Osteocyte (in vitro differentiated cells): Measurements from ENCODE around the gene GHDC. TPM values are rescaled to one million over a fixed set of nuclear protein-coding genes. Genes with fewer than 3 reads are reported as not detected.

ENCODE experiments used
- DNase-seq: peaks from one replicate; pipeline ENCODE4 v3.0.0; 2021; ENCODE audit warnings: mixed read lengths; ENCODE audit not compliant: unreplicated experiment; ENCODE audit errors: extremely low spot score
- H3K27ac Mint-ChIP-seq: one replicate; pipeline ENCODE4 v1.8.0; 2021; ENCODE audit warnings: mild to moderate bottlenecking, mixed read lengths; ENCODE audit not compliant: unreplicated experiment
- H3K27me3 Mint-ChIP-seq: one replicate; pipeline ENCODE4 v1.8.0; 2021; ENCODE audit warnings: mixed read lengths; ENCODE audit not compliant: unreplicated experiment
- H3K36me3 Mint-ChIP-seq: one replicate; pipeline ENCODE4 v1.8.0; 2021; ENCODE audit warnings: mixed read lengths; ENCODE audit not compliant: unreplicated experiment
- H3K4me1 Mint-ChIP-seq: one replicate; pipeline ENCODE4 v1.8.0; 2021; ENCODE audit warnings: mixed read lengths; ENCODE audit not compliant: unreplicated experiment
- H3K4me3 Mint-ChIP-seq: one replicate; pipeline ENCODE4 v1.8.0; 2021; ENCODE audit warnings: mild to moderate bottlenecking, moderate library complexity, mixed read lengths; ENCODE audit not compliant: unreplicated experiment
- H3K9me3 Mint-ChIP-seq: one replicate; pipeline ENCODE4 v1.8.0; 2021; ENCODE audit warnings: mixed read lengths; ENCODE audit not compliant: unreplicated experiment
- total RNA-seq: library from RNA; stranded (reverse); gene quantifications from 2 replicates; pipeline ENCODE4 v1.2.1, GENCODE V29; 2021
- TF ChIP-seq, protein P1 (sequence below): fragments of 200-600 bp; sonication (generic); IDR thresholded peaks from 2 replicates; pipeline ENCODE4 v1.5.0; 2021; ENCODE audit warnings: antibody characterized with exemption, mild to moderate bottlenecking, moderate library complexity

The GHDC gene
- total RNA-seq, 1 donor from 2014 or later, result 7.3 TPM

DNA sequence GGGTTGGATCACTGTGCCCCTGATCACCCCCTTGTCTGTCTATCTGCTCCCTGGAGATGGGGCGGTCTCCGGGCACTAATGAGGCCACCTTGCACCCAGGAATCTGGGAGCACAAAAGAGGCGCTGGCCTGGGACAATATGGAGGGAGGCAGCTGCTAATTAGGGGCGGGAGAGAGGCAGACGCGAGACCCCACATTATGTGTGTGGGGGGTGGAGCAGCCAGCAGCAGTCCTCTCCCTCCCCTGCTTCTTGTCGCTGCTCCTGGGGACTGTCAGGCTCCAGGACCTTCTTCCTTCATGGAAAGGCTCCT is 8.7 kb downstream of the GHDC start:
- TF ChIP-seq, protein P1, sequence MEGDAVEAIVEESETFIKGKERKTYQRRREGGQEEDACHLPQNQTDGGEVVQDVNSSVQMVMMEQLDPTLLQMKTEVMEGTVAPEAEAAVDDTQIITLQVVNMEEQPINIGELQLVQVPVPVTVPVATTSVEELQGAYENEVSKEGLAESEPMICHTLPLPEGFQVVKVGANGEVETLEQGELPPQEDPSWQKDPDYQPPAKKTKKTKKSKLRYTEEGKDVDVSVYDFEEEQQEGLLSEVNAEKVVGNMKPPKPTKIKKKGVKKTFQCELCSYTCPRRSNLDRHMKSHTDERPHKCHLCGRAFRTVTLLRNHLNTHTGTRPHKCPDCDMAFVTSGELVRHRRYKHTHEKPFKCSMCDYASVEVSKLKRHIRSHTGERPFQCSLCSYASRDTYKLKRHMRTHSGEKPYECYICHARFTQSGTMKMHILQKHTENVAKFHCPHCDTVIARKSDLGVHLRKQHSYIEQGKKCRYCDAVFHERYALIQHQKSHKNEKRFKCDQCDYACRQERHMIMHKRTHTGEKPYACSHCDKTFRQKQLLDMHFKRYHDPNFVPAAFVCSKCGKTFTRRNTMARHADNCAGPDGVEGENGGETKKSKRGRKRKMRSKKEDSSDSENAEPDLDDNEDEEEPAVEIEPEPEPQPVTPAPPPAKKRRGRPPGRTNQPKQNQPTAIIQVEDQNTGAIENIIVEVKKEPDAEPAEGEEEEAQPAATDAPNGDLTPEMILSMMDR, result no peak
- Mint-ChIP-seq H3K36me3 (no peaks in the 10 kb centered on the region), H3K27me3 (peaks cover 20% of the 10 kb centered on the region), H3K9me3 (no peaks in the 10 kb centered on the region), H3K27ac (no peak overlapping the region), H3K4me3 (no peak overlapping the region), H3K4me1 (peaks cover 17% of the 10 kb centered on the region)
- no peak for DNase-seq

DNA sequence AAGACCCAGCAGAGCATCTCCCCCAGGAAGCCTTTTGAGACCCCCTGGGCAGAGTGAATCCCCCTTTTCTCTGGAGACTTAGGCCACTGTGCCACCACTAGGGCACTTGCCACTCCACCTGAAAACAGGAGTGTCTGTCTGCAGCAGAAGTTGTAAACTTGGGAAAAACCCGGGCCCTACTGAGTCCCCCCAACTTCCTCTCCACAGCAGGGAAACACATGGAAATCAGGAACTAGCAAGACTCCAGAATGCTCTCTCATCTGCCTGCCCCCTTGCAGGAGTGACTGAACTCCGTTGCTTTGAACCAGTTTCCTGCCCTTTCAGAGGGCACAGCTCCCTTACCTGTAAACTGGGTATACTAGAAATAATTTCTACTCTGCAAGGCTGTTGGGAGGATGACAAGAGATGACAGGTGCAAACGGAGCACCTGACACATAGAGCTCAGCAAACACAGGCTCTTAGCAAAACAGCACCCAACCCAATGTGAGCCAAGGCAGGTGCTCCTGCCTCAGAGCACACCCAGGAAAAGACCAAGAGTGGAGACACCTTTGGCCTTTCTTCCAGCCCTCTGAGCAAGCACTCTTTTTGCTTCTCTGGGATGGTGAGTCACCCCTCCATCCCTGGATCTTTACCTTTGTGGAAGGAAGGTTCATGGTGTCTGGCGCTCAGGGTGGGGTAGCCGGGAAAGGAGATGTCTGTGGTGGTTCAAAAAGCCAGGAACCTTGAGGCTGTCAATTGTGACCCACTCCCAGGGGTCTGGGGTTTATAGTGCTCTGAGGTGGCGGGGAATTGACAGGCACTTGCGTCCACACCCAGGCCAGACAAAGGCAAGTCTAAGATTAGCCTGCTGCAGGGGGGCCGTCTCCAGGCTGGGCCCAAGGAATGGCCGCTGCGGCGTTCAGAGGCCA is 9.3 kb downstream of the GHDC start, which contains the start of gene HCRT:
Gene HCRT (minus strand): TSS at position 740 of the 908 bp plus-strand sequence. CDS start 87 bp downstream, at position 653.
- TF ChIP-seq, protein P1, result no peak
- Mint-ChIP-seq H3K4me1 (peaks cover 22% of the 10 kb centered on the region), H3K9me3 (no peaks in the 10 kb centered on the region), H3K27me3 (peaks cover 25% of the 10 kb centered on the region), H3K36me3 (no peaks in the 10 kb centered on the region), H3K4me3 (peak within 1 kb of the TSS; percentile 60), H3K27ac (no peak within 1 kb of the TSS)
- no peak for DNase-seq

DNA sequence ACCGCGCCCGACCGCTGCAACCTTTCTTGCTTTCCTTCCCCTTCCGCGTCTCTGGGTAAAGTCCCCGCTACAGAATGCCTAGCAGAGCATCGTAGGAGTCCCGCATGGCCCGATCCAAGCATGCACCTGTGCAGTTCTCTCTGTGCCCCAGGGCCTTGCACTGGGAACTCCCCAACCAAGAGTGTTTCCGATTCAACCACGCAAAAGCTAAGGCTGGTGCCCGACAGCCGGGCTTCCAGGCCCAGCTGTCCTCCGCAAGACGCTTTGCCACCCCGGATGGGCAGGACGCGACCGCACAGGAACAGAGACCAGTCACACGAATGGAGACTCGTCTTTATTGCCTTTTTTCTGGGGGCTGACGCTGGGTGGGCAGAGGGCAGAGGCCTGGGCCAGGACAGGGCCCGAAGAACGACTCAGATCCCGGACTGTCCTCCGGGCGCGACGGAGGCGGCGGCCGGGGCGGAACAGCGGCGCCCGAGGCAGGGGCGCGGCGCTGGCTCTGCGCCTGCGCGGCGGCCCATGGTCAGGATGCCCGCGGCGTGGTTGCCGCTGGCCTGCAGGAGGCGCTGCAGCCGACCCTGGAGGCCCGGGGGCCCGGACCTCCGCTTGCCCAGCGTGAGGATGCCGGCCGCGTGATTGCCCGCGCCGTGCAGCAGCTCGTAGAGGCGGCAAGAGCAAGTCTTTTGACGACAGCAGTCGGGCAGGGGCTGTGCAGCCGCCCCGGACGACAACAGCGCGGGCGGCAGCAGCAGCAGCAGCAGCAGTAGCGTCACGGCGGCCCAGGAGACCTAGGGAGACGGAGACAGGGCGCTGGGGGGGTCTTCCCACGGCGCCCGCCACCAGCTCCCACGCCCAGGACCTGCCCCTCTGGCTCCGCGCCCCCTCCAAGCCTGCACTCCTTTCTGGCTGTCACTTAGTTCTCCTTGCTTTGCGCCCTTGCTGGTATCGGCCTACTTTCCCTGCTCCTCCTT is 10.3 kb downstream of the GHDC start:
- peak; percentile 89 for DNase-seq
- Mint-ChIP-seq H3K4me1 (peaks cover 23% of the 10 kb centered on the region), H3K9me3 (no peaks in the 10 kb centered on the region), H3K36me3 (no peaks in the 10 kb centered on the region), H3K27me3 (peaks cover 34% of the 10 kb centered on the region), H3K4me3 (peak overlapping the region; percentile 64), H3K27ac (no peak overlapping the region)
- TF ChIP-seq, protein P1, result peak; percentile 83

DNA sequence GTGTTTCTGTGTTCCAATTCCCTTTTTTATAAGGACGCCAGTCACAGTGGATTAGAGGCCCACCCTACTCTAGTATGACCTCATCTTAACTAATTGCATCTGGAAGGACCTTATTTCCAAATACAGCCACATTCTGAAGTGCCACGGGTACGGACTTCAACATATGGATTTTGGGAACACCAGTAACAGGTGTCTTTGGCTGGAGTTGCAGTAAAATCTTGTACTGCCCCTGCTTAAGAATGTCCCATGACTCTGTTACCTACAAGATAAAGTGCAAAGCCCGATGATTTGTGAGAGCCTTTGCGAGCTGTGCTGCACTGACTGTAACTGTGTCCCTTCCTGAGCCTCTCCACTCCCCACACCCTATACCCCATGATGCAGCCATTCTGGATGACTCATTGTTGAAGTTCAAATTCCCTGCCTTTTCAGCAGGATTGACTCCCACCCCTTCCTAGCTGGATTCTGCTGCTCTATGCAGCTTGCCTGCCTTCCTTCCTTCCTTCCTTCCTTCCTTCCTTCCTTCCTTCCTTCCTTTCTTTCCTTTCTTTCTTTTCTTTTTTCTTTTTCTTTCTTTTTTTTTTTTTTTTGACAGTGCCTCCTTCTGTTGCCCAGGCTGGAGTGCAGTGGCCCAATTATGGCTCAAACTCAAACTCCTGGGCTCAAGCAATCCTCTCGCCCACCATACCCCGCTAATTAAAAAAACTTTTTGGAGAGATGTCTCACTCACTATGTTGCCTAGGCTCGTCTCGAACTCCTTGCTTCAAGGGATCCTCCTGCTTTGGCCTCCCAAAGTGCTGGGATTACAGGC is 11.2 kb downstream of the GHDC start:
- TF ChIP-seq, protein P1, result no peak
- Mint-ChIP-seq H3K27me3 (peaks cover 42% of the 10 kb centered on the region), H3K4me3 (peak overlapping the region; percentile 64), H3K27ac (no peak overlapping the region), H3K36me3 (no peaks in the 10 kb centered on the region), H3K4me1 (peaks cover 23% of the 10 kb centered on the region), H3K9me3 (no peaks in the 10 kb centered on the region)
- no peak for DNase-seq
